Measurements from ENCODE around the gene LCMT1. TPM values are rescaled to one million over a fixed set of nuclear protein-coding genes. Genes with fewer than 3 reads are reported as not detected.

The LCMT1 gene
- total RNA-seq, 1 experiment from 2014 or later: 31.0 TPM

DNA sequence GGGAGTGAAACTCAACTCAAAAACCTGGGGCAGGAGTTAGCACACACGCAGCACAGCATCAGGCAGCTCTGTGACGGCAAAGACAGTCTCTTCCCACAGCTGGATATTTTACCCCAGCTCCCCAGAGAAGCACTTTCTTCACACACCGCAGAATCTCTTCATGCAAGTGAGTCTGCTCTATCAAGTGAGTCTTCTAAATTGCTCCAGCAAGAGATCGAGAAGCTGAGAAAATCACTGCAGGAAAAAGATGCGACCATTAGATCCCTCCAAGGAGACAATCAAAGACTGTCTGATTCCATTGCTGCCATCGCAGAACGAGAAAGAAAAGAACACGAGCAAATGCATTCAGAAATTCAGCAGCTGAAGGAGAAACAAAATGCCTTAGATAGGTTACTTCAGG, 16.9 kb upstream of the LCMT1 start:
- POLR2A ChIA-PET (ENCODE audit: unreplicated experiment): no interaction called here
- TF ChIP-seq CTCF (conservative IDR thresholded peaks at IDR 0.05; ENCODE audit: low read depth, low read length) (no peak), EZH2phosphoT487 (IDR thresholded peaks at IDR 0.05; ENCODE audit: borderline replicate concordance, low read length) (no peak), EZH2 (IDR thresholded peaks at IDR 0.05; ENCODE audit: low read length, unreplicated experiment) (no peak)
- DNase-seq (no peak), ATAC-seq (no peak)
- no peaks in the 10 kb centered on the region for H4K20me1 ChIP-seq (ENCODE audit: low read length)
- no peaks in the 10 kb centered on the region for H3F3A ChIP-seq (ENCODE audit: low read length, unreplicated experiment)
- no peaks in the 10 kb centered on the region for H3K79me2 ChIP-seq (ENCODE audit: low read length)
- H3K4me1 ChIP-seq (ENCODE audit: insufficient read depth, low read length): no peaks in the 10 kb centered on the region
- H3K36me3 ChIP-seq (ENCODE audit: low read depth, low read length): no peaks in the 10 kb centered on the region
- no peak overlapping the region for H3K4me3 ChIP-seq (ENCODE audit: low read length)
- H3K4me2 ChIP-seq (ENCODE audit: low read length): no peak overlapping the region
- H3K27me3 ChIP-seq (ENCODE audit: low read length): no peaks in the 10 kb centered on the region
- no peak overlapping the region for H2AFZ ChIP-seq (ENCODE audit: low read length)
- H3K9me2 ChIP-seq (replicated peaks; ENCODE audit: low read length): no peaks in the 10 kb centered on the region
- no peaks in the 10 kb centered on the region for H3K9me3 ChIP-seq (ENCODE audit: low read length)
- BruUV-seq (replicated peaks): no TSS peak
- H3K9ac ChIP-seq (ENCODE audit: low read length): no peak overlapping the region
- CTCF ChIA-PET: no interaction called here
- intact Hi-C loops (cut with micrococcal nuclease): no loop called here
- H3K27ac ChIP-seq (ENCODE audit: low read length): no peak overlapping the region

DNA sequence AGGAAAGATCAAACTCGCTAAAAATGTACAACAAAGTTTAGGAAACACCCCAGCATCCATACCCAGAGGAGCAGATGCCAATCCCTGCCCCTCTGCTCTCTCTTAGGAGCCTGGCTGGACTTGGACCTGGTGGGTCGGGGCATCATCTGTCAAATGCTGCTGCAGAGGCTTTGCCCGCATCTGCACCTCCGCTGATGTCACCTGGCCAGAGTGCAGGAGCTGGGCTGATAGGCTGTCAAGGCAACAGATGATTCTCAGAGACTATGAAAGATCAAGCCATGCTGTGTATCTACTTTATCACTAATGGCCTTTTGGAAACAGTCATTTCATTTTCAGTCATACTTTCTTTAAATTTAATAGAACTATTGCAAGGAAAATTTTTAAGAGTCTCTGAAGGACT, 15.9 kb upstream of the LCMT1 start:
- no peaks in the 10 kb centered on the region for H3K36me3 ChIP-seq (ENCODE audit: low read depth, low read length)
- H3K27me3 ChIP-seq (ENCODE audit: low read length): no peaks in the 10 kb centered on the region
- H3K27ac ChIP-seq (ENCODE audit: low read length): no peak overlapping the region
- no peaks in the 10 kb centered on the region for H4K20me1 ChIP-seq (ENCODE audit: low read length)
- H3K9me3 ChIP-seq (ENCODE audit: low read length): no peaks in the 10 kb centered on the region
- H2AFZ ChIP-seq (ENCODE audit: low read length): no peak overlapping the region
- H3F3A ChIP-seq (ENCODE audit: low read length, unreplicated experiment): no peaks in the 10 kb centered on the region
- no peaks in the 10 kb centered on the region for H3K79me2 ChIP-seq (ENCODE audit: low read length)
- ChIA-PET CTCF (no interaction called here), POLR2A (ENCODE audit: unreplicated experiment) (no interaction called here)
- intact Hi-C loops (cut with micrococcal nuclease): no loop called here
- H3K4me3 ChIP-seq (ENCODE audit: low read length): no peak overlapping the region
- TF ChIP-seq CTCF (conservative IDR thresholded peaks at IDR 0.05; ENCODE audit: low read depth, low read length) (no peak), EZH2phosphoT487 (IDR thresholded peaks at IDR 0.05; ENCODE audit: borderline replicate concordance, low read length) (no peak), EZH2 (IDR thresholded peaks at IDR 0.05; ENCODE audit: low read length, unreplicated experiment) (no peak)
- H3K4me2 ChIP-seq (ENCODE audit: low read length): no peak overlapping the region
- BruUV-seq (replicated peaks): no TSS peak
- DNase-seq (no peak), ATAC-seq (no peak)
- no peak overlapping the region for H3K9ac ChIP-seq (ENCODE audit: low read length)
- H3K9me2 ChIP-seq (replicated peaks; ENCODE audit: low read length): no peaks in the 10 kb centered on the region
- H3K4me1 ChIP-seq (ENCODE audit: insufficient read depth, low read length): no peaks in the 10 kb centered on the region

GRCh38 chr16:25097276-25097975, 14.1 kb upstream of the LCMT1 start:
- TF ChIP-seq CTCF (conservative IDR thresholded peaks at IDR 0.05; ENCODE audit: low read depth, low read length) (no peak), EZH2phosphoT487 (IDR thresholded peaks at IDR 0.05; ENCODE audit: borderline replicate concordance, low read length) (no peak), EZH2 (IDR thresholded peaks at IDR 0.05; ENCODE audit: low read length, unreplicated experiment) (no peak)
- Histone ChIP-seq H3K4me1 (ENCODE audit: insufficient read depth, low read length) (no peaks in the 10 kb centered on the region), H2AFZ (ENCODE audit: low read length) (no peak overlapping the region), H3K79me2 (ENCODE audit: low read length) (no peaks in the 10 kb centered on the region), H3F3A (ENCODE audit: low read length, unreplicated experiment) (no peaks in the 10 kb centered on the region), H3K36me3 (ENCODE audit: low read depth, low read length) (no peaks in the 10 kb centered on the region), H3K27ac (ENCODE audit: low read length) (no peak overlapping the region), H3K9me3 (ENCODE audit: low read length) (no peaks in the 10 kb centered on the region), H3K27me3 (ENCODE audit: low read length) (no peaks in the 10 kb centered on the region), H3K9ac (ENCODE audit: low read length) (no peak overlapping the region), H3K4me2 (ENCODE audit: low read length) (no peak overlapping the region), H3K9me2 (replicated peaks; ENCODE audit: low read length) (no peaks in the 10 kb centered on the region), H4K20me1 (ENCODE audit: low read length) (no peaks in the 10 kb centered on the region), H3K4me3 (ENCODE audit: low read length) (no peak overlapping the region)
- intact Hi-C loops (cut with micrococcal nuclease): no loop called here
- BruUV-seq (replicated peaks): no TSS peak
- CTCF ChIA-PET: no interaction called here
- no peak for ATAC-seq
- DNase-seq: no peak
- POLR2A ChIA-PET (ENCODE audit: unreplicated experiment): no interaction called here
